HEK293 (cell line): ENCODE results near the gene SLC46A2.

ENCODE experiments used
- CTCF ChIA-PET: fragments of 350-600 bp; formaldehyde crosslinking; extraction: SDS; loops from one replicate; lab custom pipeline; 2021; ENCODE audit warnings: antibody characterized with exemption; lab: Yijun Ruan, JAX
- POLR2A ChIA-PET: fragments of 300-600 bp; formaldehyde crosslinking; extraction: SDS; loops from one replicate; lab custom pipeline; 2020; ENCODE audit warnings: antibody characterized with exemption, inconsistent platforms; lab: Yijun Ruan, JAX
- H3K27ac ChIP-seq: fragments of 200-500 bp; sonication (Bioruptor generic); 2 replicates; pipeline ENCODE4 v1.5.1; 2014; ENCODE audit warnings: low read depth, low read length, control low read depth, inconsistent platforms; ENCODE audit errors: extremely low read depth
- H3K36me3 ChIP-seq, 2 experiments: fragments of 200-500 bp in 1 of 2; sonication (Bioruptor generic) in 1 of 2; 1 replicate in 1 of 2; 2 replicates in 1 of 2; pipeline ENCODE4 v1.5.1; 2014 to 2017; ENCODE audit warnings: inconsistent platforms in 2 of 2, low read length in 2 of 2; ENCODE audit not compliant: control insufficient read depth in 2 of 2, insufficient read depth in 1 of 2
- H3K4me1 ChIP-seq: fragments of 200-500 bp; sonication (Bioruptor generic); 2 replicates; pipeline ENCODE4 v1.5.1; 2014; ENCODE audit warnings: mild to moderate bottlenecking, low read length, inconsistent platforms; ENCODE audit not compliant: control insufficient read depth, insufficient read depth
- H3K4me3 ChIP-seq: 2 replicates; pipeline ENCODE4 v1.5.1; 2011; ENCODE audit warnings: low read depth, mild to moderate bottlenecking, control low read depth, low read length, moderate library complexity
- H3K9me3 ChIP-seq: fragments of 200-500 bp; sonication (Bioruptor generic); 2 replicates; pipeline ENCODE4 v1.5.1; 2014; ENCODE audit warnings: low read depth, low read length, inconsistent platforms; ENCODE audit not compliant: control insufficient read depth, insufficient read depth
- FEZF1 ChIP-seq: fragments of 450-650 bp; formaldehyde crosslinking; IDR thresholded peaks from 2 replicates; pipeline ENCODE4 v1.5.1; 2016; ENCODE audit warnings: missing biosample characterization, missing genetic modification characterization
- OSR2 ChIP-seq: fragments of 450-650 bp; formaldehyde crosslinking; IDR thresholded peaks from 2 replicates; pipeline ENCODE4 v1.5.1; 2016; ENCODE audit warnings: missing biosample characterization, missing genetic modification characterization
- SETDB1 ChIP-seq: IDR thresholded peaks from one replicate; pipeline ENCODE4 v1.6.1; 2017; ENCODE audit warnings: mild to moderate bottlenecking, low read length, moderate library complexity, mixed read lengths; ENCODE audit not compliant: insufficient read length
- YY2 ChIP-seq: fragments of 450-650 bp; formaldehyde crosslinking; IDR thresholded peaks from 2 replicates; pipeline ENCODE4 v1.5.1; 2016; ENCODE audit warnings: missing biosample characterization, missing genetic modification characterization
- ZBTB1 ChIP-seq: fragments of 450-650 bp; formaldehyde crosslinking; IDR thresholded peaks from 2 replicates; pipeline ENCODE4 v1.5.1; 2016; ENCODE audit warnings: missing biosample characterization, missing genetic modification characterization
- ZBTB48 ChIP-seq: fragments of 450-650 bp; formaldehyde crosslinking; IDR thresholded peaks from 2 replicates; pipeline ENCODE4 v1.5.1; 2016; ENCODE audit warnings: missing biosample characterization, missing genetic modification characterization
- ZFHX2 ChIP-seq: fragments of 450-650 bp; formaldehyde crosslinking; conservative IDR thresholded peaks from 2 replicates; pipeline ENCODE4 v1.5.1; 2016; ENCODE audit warnings: missing biosample characterization, missing genetic modification characterization
- ZFP69B ChIP-seq: fragments of 450-650 bp; formaldehyde crosslinking; IDR thresholded peaks from 2 replicates; pipeline ENCODE4 v1.5.1; 2016; ENCODE audit warnings: missing biosample characterization, missing genetic modification characterization
- ZNF112 ChIP-seq: fragments of 450-650 bp; formaldehyde crosslinking; IDR thresholded peaks from 2 replicates; pipeline ENCODE4 v1.5.0; 2017; ENCODE audit warnings: missing biosample characterization, missing genetic modification characterization
- ZNF302 ChIP-seq: fragments of 450-650 bp; formaldehyde crosslinking; IDR thresholded peaks from 2 replicates; pipeline ENCODE4 v1.5.1; 2016; ENCODE audit warnings: missing biosample characterization, missing genetic modification characterization, low read depth
- ZNF341 ChIP-seq: fragments of 450-650 bp; formaldehyde crosslinking; IDR thresholded peaks from 2 replicates; pipeline ENCODE4; 2016; ENCODE audit warnings: low read depth, missing biosample characterization, missing genetic modification characterization
- ZNF501 ChIP-seq: fragments of 450-650 bp; formaldehyde crosslinking; IDR thresholded peaks from 2 replicates; pipeline ENCODE4 v1.5.1; 2016; ENCODE audit warnings: missing biosample characterization, missing genetic modification characterization
- ZNF530 ChIP-seq: fragments of 450-650 bp; formaldehyde crosslinking; IDR thresholded peaks from 2 replicates; pipeline ENCODE4 v1.5.1; 2016; ENCODE audit warnings: low read depth, missing biosample characterization, missing genetic modification characterization
- ZNF677 ChIP-seq: fragments of 450-650 bp; IDR thresholded peaks from 2 replicates; pipeline ENCODE4 v1.5.0; 2018; ENCODE audit warnings: missing biosample characterization, mild to moderate bottlenecking, missing genetic modification characterization, moderate library complexity
- ZNF76 ChIP-seq: fragments of 450-650 bp; formaldehyde crosslinking; IDR thresholded peaks from 2 replicates; pipeline ENCODE4; 2016; ENCODE audit warnings: low read depth, missing biosample characterization, missing genetic modification characterization, borderline replicate concordance
- ZSCAN23 ChIP-seq: fragments of 450-650 bp; formaldehyde crosslinking; IDR thresholded peaks from 2 replicates; pipeline ENCODE4 v1.5.1; 2016; ENCODE audit warnings: missing biosample characterization, missing genetic modification characterization
- ZSCAN4 ChIP-seq: fragments of 450-650 bp; formaldehyde crosslinking; IDR thresholded peaks from 2 replicates; pipeline ENCODE4 v1.5.1; 2017; ENCODE audit warnings: missing biosample characterization, missing genetic modification characterization
- TF ChIP-seq, protein P1 (sequence below): fragments of 450-650 bp; IDR thresholded peaks from 2 replicates; pipeline ENCODE4 v1.5.1; 2018; ENCODE audit warnings: missing biosample characterization, mild to moderate bottlenecking, missing genetic modification characterization
- TF ChIP-seq, protein P2 (sequence below): sonication (generic); formaldehyde crosslinking; IDR thresholded peaks from 2 replicates; pipeline ENCODE4 v1.8.1; 2022; ENCODE audit warnings: mild to moderate bottlenecking, moderate library complexity, missing genetic modification reagents
- TF ChIP-seq, protein P3 (sequence below): fragments of 450-650 bp; formaldehyde crosslinking; IDR thresholded peaks from 2 replicates; pipeline ENCODE4 v1.5.1; 2016; ENCODE audit warnings: missing biosample characterization, missing genetic modification characterization
- TF ChIP-seq, protein P4 (sequence below): fragments of 450-650 bp; formaldehyde crosslinking; IDR thresholded peaks from 2 replicates; pipeline ENCODE4 v1.5.1; 2016; ENCODE audit warnings: missing biosample characterization, missing genetic modification characterization

Gene SLC46A2

GRCh38 chr9:112898872-112899311 is 8.2 kb upstream of the SLC46A2 start:
- POLR2A ChIA-PET, result no interaction called here

GRCh38 chr9:112896131-112896530 is 5.5 kb upstream of the SLC46A2 start:
- Histone ChIP-seq H3K27ac (no peak overlapping the region), H3K4me1 (no peaks in the 10 kb centered on the region), H3K4me3 (no peak overlapping the region), H3K36me3 (no peaks in the 10 kb centered on the region), H3K9me3 (no peaks in the 10 kb centered on the region)
- ChIA-PET POLR2A (no interaction called here), CTCF (no interaction called here)
- TF ChIP-seq ZFHX2 (tag by site-specific recombination) (no peak), ZFP69B (no peak), ZBTB1 (tag by site-specific recombination) (no peak)
- TF ChIP-seq, protein P1, sequence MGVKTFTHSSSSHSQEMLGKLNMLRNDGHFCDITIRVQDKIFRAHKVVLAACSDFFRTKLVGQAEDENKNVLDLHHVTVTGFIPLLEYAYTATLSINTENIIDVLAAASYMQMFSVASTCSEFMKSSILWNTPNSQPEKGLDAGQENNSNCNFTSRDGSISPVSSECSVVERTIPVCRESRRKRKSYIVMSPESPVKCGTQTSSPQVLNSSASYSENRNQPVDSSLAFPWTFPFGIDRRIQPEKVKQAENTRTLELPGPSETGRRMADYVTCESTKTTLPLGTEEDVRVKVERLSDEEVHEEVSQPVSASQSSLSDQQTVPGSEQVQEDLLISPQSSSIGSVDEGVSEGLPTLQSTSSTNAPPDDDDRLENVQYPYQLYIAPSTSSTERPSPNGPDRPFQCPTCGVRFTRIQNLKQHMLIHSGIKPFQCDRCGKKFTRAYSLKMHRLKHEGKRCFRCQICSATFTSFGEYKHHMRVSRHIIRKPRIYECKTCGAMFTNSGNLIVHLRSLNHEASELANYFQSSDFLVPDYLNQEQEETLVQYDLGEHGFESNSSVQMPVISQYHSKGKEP, result no peak

More at GRCh38 chr9:112898872-112899311, 8.2 kb upstream of the SLC46A2 start:
- Histone ChIP-seq H3K4me3 (no peak overlapping the region), H3K36me3 (no peaks in the 10 kb centered on the region), H3K9me3 (no peaks in the 10 kb centered on the region), H3K4me1 (no peaks in the 10 kb centered on the region), H3K27ac (no peak overlapping the region)
- CTCF ChIA-PET, result interaction anchor here (0.7 to 1.4 kb wide), 3 partner anchors 16 to 87 kb away, joined by 3 to 4 read pairs (median 3); no protein-coding TSS in a partner anchor
- TF ChIP-seq ZBTB48 (no peak), OSR2 (tag by site-specific recombination) (0 out of 2 replicates have a peak, but pooled peaks have one; percentile 34)

GRCh38 chr9:112894699-112895098 is 4.0 kb upstream of the SLC46A2 start:
- Histone ChIP-seq H3K4me3 (no peak overlapping the region), H3K4me1 (no peaks in the 10 kb centered on the region), H3K27ac (no peak overlapping the region), H3K36me3 (no peaks in the 10 kb centered on the region), H3K9me3 (no peaks in the 10 kb centered on the region)
- POLR2A ChIA-PET, result no interaction called here
- CTCF ChIA-PET, result interaction anchor here (0.6 to 1.3 kb wide), 3 partner anchors 8 to 557 kb away, joined by 3 to 4 read pairs (median 3); no protein-coding TSS in a partner anchor
- TF ChIP-seq, protein P2, sequence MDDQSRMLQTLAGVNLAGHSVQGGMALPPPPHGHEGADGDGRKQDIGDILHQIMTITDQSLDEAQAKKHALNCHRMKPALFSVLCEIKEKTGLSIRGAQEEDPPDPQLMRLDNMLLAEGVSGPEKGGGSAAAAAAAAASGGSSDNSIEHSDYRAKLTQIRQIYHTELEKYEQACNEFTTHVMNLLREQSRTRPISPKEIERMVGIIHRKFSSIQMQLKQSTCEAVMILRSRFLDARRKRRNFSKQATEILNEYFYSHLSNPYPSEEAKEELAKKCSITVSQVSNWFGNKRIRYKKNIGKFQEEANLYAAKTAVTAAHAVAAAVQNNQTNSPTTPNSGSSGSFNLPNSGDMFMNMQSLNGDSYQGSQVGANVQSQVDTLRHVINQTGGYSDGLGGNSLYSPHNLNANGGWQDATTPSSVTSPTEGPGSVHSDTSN (CRISPR knock-in tag), result no peak
- TF ChIP-seq YY2 (tag by site-specific recombination) (no peak), ZNF677 (no peak), ZNF112 (tag by site-specific recombination) (no peak), FEZF1 (tag by site-specific recombination) (no peak), ZNF341 (tag by site-specific recombination) (no peak), ZSCAN23 (no peak), ZNF302 (tag by site-specific recombination) (no peak), ZNF76 (tag by site-specific recombination) (no peak), ZNF501 (tag by site-specific recombination) (no peak), SETDB1 (no peak), ZSCAN4 (tag by site-specific recombination) (no peak), ZNF530 (tag by site-specific recombination) (no peak)
- TF ChIP-seq, protein P3, sequence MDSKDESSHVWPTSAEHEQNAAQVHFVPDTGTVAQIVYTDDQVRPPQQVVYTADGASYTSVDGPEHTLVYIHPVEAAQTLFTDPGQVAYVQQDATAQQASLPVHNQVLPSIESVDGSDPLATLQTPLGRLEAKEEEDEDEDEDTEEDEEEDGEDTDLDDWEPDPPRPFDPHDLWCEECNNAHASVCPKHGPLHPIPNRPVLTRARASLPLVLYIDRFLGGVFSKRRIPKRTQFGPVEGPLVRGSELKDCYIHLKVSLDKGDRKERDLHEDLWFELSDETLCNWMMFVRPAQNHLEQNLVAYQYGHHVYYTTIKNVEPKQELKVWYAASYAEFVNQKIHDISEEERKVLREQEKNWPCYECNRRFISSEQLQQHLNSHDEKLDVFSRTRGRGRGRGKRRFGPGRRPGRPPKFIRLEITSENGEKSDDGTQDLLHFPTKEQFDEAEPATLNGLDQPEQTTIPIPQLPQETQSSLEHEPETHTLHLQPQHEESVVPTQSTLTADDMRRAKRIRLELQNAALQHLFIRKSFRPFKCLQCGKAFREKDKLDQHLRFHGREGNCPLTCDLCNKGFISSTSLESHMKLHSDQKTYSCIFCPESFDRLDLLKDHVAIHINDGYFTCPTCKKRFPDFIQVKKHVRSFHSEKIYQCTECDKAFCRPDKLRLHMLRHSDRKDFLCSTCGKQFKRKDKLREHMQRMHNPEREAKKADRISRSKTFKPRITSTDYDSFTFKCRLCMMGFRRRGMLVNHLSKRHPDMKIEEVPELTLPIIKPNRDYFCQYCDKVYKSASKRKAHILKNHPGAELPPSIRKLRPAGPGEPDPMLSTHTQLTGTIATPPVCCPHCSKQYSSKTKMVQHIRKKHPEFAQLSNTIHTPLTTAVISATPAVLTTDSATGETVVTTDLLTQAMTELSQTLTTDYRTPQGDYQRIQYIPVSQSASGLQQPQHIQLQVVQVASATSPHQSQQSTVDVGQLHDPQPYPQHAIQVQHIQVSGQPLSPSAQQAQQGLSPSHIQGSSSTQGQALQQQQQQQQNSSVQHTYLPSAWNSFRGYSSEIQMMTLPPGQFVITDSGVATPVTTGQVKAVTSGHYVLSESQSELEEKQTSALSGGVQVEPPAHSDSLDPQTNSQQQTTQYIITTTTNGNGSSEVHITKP (tag by site-specific recombination), result no peak
- TF ChIP-seq, protein P4, sequence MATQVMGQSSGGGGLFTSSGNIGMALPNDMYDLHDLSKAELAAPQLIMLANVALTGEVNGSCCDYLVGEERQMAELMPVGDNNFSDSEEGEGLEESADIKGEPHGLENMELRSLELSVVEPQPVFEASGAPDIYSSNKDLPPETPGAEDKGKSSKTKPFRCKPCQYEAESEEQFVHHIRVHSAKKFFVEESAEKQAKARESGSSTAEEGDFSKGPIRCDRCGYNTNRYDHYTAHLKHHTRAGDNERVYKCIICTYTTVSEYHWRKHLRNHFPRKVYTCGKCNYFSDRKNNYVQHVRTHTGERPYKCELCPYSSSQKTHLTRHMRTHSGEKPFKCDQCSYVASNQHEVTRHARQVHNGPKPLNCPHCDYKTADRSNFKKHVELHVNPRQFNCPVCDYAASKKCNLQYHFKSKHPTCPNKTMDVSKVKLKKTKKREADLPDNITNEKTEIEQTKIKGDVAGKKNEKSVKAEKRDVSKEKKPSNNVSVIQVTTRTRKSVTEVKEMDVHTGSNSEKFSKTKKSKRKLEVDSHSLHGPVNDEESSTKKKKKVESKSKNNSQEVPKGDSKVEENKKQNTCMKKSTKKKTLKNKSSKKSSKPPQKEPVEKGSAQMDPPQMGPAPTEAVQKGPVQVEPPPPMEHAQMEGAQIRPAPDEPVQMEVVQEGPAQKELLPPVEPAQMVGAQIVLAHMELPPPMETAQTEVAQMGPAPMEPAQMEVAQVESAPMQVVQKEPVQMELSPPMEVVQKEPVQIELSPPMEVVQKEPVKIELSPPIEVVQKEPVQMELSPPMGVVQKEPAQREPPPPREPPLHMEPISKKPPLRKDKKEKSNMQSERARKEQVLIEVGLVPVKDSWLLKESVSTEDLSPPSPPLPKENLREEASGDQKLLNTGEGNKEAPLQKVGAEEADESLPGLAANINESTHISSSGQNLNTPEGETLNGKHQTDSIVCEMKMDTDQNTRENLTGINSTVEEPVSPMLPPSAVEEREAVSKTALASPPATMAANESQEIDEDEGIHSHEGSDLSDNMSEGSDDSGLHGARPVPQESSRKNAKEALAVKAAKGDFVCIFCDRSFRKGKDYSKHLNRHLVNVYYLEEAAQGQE (tag by site-specific recombination), result no peak
